GM23338 (cell line): Measurements from ENCODE around the gene SP100. TPM values are rescaled to one million over a fixed set of nuclear protein-coding genes. Genes with fewer than 3 reads are reported as not detected.
A peak's percentile ranks its signal among the peaks of the same experiment; 100 is the strongest.

ENCODE experiments used
- ATAC-seq: fragments of 200-7000 bp; cut with Tn5 transposase; 3 replicates; pipeline ENCODE4 v1.9.1; 2020
- DNase-seq: peaks from one replicate; pipeline ENCODE4 v3.0.0-alpha.2; 2015; ENCODE audit warnings: low spot score
- H2AFZ ChIP-seq: fragments of 200-600 bp; sonication (generic); 2 replicates; pipeline ENCODE4 v1.8.0; 2016; ENCODE audit warnings: antibody characterized with exemption, mild to moderate bottlenecking, moderate library complexity
- H3F3A ChIP-seq: fragments of 200-600 bp; sonication (generic); replicated peaks from 2 replicates; pipeline ENCODE4 v1.8.0; 2017; ENCODE audit warnings: antibody characterized with exemption, mixed run types, low read depth
- H3K27ac ChIP-seq: fragments of 200-600 bp; sonication (generic); 2 replicates; pipeline ENCODE4 v1.6.1; 2016; ENCODE audit warnings: low read depth
- H3K27me3 ChIP-seq: fragments of 200-600 bp; sonication (generic); 2 replicates; pipeline ENCODE4 v1.8.0; 2016; ENCODE audit warnings: mild to moderate bottlenecking, mixed run types, moderate library complexity; ENCODE audit not compliant: insufficient read depth
- H3K36me3 ChIP-seq: fragments of 200-600 bp; sonication (generic); 2 replicates; pipeline ENCODE4 v1.8.0; 2016; ENCODE audit warnings: mild to moderate bottlenecking; ENCODE audit not compliant: insufficient read depth
- H3K4me1 ChIP-seq: fragments of 200-600 bp; sonication (generic); 2 replicates; pipeline ENCODE4 v1.8.0; 2016; ENCODE audit warnings: mild to moderate bottlenecking, moderate library complexity; ENCODE audit not compliant: insufficient read depth
- H3K4me2 ChIP-seq: fragments of 200-600 bp; sonication (generic); 2 replicates; pipeline ENCODE4 v1.7.1; 2017; ENCODE audit warnings: mixed run types
- H3K4me3 ChIP-seq: fragments of 200-600 bp; sonication (generic); 2 replicates; pipeline ENCODE4 v1.6.1; 2016; ENCODE audit warnings: mixed run types
- H3K79me2 ChIP-seq: fragments of 200-600 bp; sonication (generic); replicated peaks from 2 replicates; pipeline ENCODE4 v1.8.0; 2017; ENCODE audit warnings: mild to moderate bottlenecking; ENCODE audit not compliant: insufficient read depth
- H3K9me2 ChIP-seq: fragments of 200-600 bp; sonication (generic); 2 replicates; pipeline ENCODE4 v1.8.0; 2017; ENCODE audit not compliant: insufficient read depth
- H4K20me1 ChIP-seq: fragments of 200-600 bp; sonication (generic); replicated peaks from 2 replicates; pipeline ENCODE4 v1.8.0; 2017; ENCODE audit warnings: mild to moderate bottlenecking; ENCODE audit not compliant: insufficient read depth
- H3K27ac Mint-ChIP-seq: 2 replicates; pipeline ENCODE4 v1.8.0; 2020; ENCODE audit warnings: inconsistent platforms, mild to moderate bottlenecking, moderate library complexity, mixed read lengths
- H3K27me3 Mint-ChIP-seq: 3 replicates; pipeline ENCODE4 v1.8.0; 2022; ENCODE audit warnings: low read depth, mild to moderate bottlenecking, moderate library complexity, mixed read lengths, inconsistent platforms; ENCODE audit not compliant: insufficient read depth, poor library complexity
- H3K36me3 Mint-ChIP-seq: 3 replicates; pipeline ENCODE4 v1.8.0; 2021; ENCODE audit warnings: low read depth, mild to moderate bottlenecking, inconsistent platforms, moderate library complexity, mixed read lengths
- H3K4me1 Mint-ChIP-seq: 3 replicates; pipeline ENCODE4 v1.8.0; 2020; ENCODE audit warnings: mild to moderate bottlenecking, inconsistent platforms, mixed read lengths
- H3K4me3 Mint-ChIP-seq: 3 replicates; pipeline ENCODE4 v1.8.0; 2021; ENCODE audit warnings: moderate library complexity, mild to moderate bottlenecking, inconsistent platforms, mixed read lengths
- H3K9me3 Mint-ChIP-seq: 3 replicates; pipeline ENCODE4 v1.8.0; 2020; ENCODE audit warnings: moderate library complexity, mild to moderate bottlenecking, inconsistent platforms, mixed read lengths
- CREB1 ChIP-seq: fragments of 250-450 bp; sonication (Bioruptor Pico); IDR thresholded peaks from 2 replicates; pipeline ENCODE4 v1.5.0; 2020; ENCODE audit warnings: low read depth, mild to moderate bottlenecking, moderate library complexity
- NANOG ChIP-seq: IDR thresholded peaks from 2 replicates; pipeline ENCODE4 v1.6.1; 2016; ENCODE audit warnings: antibody characterized with exemption, borderline replicate concordance
- POLR2AphosphoS5 ChIP-seq: IDR thresholded peaks from 2 replicates; pipeline ENCODE4 v1.6.1; 2016; ENCODE audit warnings: antibody characterized with exemption, low read depth
- STAT1 ChIP-seq: IDR thresholded peaks from one replicate; pipeline ENCODE4 v1.6.1; 2016; ENCODE audit warnings: antibody characterized with exemption; ENCODE audit not compliant: unreplicated experiment
- ZNF114 ChIP-seq: fragments of 250-450 bp; sonication (Bioruptor Pico); IDR thresholded peaks from 2 replicates; pipeline ENCODE4 v1.5.0; 2020; ENCODE audit warnings: mild to moderate bottlenecking, moderate library complexity
- ZNF462 ChIP-seq: fragments of 250-450 bp; sonication (Bioruptor Pico); IDR thresholded peaks from 2 replicates; pipeline ENCODE4 v1.5.0; 2020; ENCODE audit warnings: mild to moderate bottlenecking, moderate library complexity
- polyA plus RNA-seq: library from polyadenylated mRNA; unstranded; fragments of >200 nt; fragmentation: Nextera tagmentation; extraction: Ambion mirVana; gene quantifications from 2 replicates; pipeline ENCODE4 v1.2.1, GENCODE V29; 2016
- total RNA-seq: library from RNA; depleted of rRNA; stranded (reverse); fragments of >200 nt; shearing (Covaris generic); gene quantifications from 2 replicates; pipeline ENCODE4 v1.2.3, GENCODE V29; 2014
- TF ChIP-seq, protein P1 (sequence below), 2 experiments: fragments of 200-600 bp in 1 of 2; sonication (generic) in 1 of 2; conservative IDR thresholded peaks; 2 replicates each; pipeline versions ENCODE4 v1.5.1 to v1.6.1; 2016 to 2017; ENCODE audit warnings: antibody characterized with exemption in 2 of 2, low read depth in 2 of 2, mild to moderate bottlenecking in 2 of 2, moderate library complexity in 1 of 2

SP100 gene
- total and polyA plus RNA-seq, 2 experiments from 2014 or later, result 0.44 to 0.73 TPM

- H3K79me2 ChIP-seq, result no peaks in the 10 kb centered on the region
- no peaks in the 10 kb centered on the region for H3K27me3 Mint-ChIP-seq
- no peak for ATAC-seq
- H4K20me1 ChIP-seq, result no peaks in the 10 kb centered on the region
- H3K36me3 ChIP-seq, result no peaks in the 10 kb centered on the region
- H3K4me3 Mint-ChIP-seq, result no peak overlapping the region
- H3K4me1 Mint-ChIP-seq, result peaks cover 8% of the 10 kb centered on the region
- H3K27me3 ChIP-seq, result no peaks in the 10 kb centered on the region
- H2AFZ ChIP-seq, result peak overlapping the region; percentile 52; the same call in 1 of the 2 replicates
- no peak overlapping the region for H3K27ac ChIP-seq
- H3F3A ChIP-seq, result no peaks in the 10 kb centered on the region
- no peak for DNase-seq
- no peaks in the 10 kb centered on the region; the same call in 1 of the 2 replicates for H3K4me1 ChIP-seq
- no peaks in the 10 kb centered on the region for H3K36me3 Mint-ChIP-seq
- peaks cover 3% of the 10 kb centered on the region; the same call in 1 of the 3 replicates for H3K9me3 Mint-ChIP-seq
- H3K4me2 ChIP-seq, result no peak overlapping the region
- peaks cover 14% of the 10 kb centered on the region; the same call in 1 of the 2 replicates for H3K9me2 ChIP-seq
- H3K27ac Mint-ChIP-seq, result no peak overlapping the region
- TF ChIP-seq, protein P1, sequence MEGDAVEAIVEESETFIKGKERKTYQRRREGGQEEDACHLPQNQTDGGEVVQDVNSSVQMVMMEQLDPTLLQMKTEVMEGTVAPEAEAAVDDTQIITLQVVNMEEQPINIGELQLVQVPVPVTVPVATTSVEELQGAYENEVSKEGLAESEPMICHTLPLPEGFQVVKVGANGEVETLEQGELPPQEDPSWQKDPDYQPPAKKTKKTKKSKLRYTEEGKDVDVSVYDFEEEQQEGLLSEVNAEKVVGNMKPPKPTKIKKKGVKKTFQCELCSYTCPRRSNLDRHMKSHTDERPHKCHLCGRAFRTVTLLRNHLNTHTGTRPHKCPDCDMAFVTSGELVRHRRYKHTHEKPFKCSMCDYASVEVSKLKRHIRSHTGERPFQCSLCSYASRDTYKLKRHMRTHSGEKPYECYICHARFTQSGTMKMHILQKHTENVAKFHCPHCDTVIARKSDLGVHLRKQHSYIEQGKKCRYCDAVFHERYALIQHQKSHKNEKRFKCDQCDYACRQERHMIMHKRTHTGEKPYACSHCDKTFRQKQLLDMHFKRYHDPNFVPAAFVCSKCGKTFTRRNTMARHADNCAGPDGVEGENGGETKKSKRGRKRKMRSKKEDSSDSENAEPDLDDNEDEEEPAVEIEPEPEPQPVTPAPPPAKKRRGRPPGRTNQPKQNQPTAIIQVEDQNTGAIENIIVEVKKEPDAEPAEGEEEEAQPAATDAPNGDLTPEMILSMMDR (conservative IDR thresholded peaks at IDR 0.05; ENCODE audit: low read depth in 2 of 2), result no peak
- TF ChIP-seq ZNF114 (CRISPR knock-in tag), result no peak
- no peak for TF ChIP-seq NANOG
- TF ChIP-seq ZNF462 (CRISPR knock-in tag), result no peak
- TF ChIP-seq CREB1 (CRISPR knock-in tag), result no peak
- no peak for TF ChIP-seq STAT1
- TF ChIP-seq POLR2AphosphoS5, result no peak
- H3K4me3 ChIP-seq, result no peak overlapping the region
Observed at GRCh38 chr2:230447455-230448451, 31.8 kb downstream of the SP100 start.
